ENCODE data around the gene WDHD1.
"Not testable (repeated sequence)": the region's sequence is repeated elsewhere in the genome, so short reads cannot be mapped to it uniquely, and the experiment has no call there.

WDHD1 gene

DNA sequence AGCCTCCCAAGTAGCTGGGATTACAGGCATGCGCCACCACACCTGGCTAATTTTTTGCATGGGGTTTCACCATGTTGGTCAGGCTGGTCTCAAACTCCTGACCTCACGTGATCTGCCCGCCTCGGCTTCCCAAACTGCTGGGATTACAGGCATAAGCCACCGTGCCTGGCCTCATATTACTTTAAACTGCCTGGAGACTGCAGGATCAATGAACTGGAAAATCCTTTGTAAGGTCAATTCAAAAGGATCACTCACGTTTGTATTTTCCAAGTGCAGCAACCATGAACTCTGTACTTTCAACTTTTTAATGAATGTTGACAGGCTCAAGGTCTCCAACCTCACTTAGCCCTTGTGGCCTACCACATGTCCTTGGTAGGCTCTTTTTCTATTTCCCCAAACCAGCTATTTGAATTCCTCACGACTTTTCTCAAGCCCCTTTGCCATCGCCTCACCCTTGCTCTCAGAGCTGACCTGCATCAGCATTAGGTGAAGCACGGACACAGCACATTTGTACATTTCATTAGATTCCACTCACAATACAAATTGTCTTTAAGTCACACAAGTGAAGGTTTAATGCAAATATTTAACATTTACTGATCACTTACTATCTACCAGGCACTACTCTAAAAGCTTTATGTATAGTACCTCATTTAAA is 82.0 kb downstream of the WDHD1 start:
- no peak overlapping the region for H3K4me3 Mint-ChIP-seq
- no peaks in the 10 kb centered on the region for H3K9me3 Mint-ChIP-seq
- H3K27ac Mint-ChIP-seq, result no peak overlapping the region
- no peaks in the 10 kb centered on the region for H3K27me3 Mint-ChIP-seq
- peaks cover 10% of the 10 kb centered on the region for H3K36me3 Mint-ChIP-seq
- peaks cover 3% of the 10 kb centered on the region for H3K4me1 Mint-ChIP-seq

DNA sequence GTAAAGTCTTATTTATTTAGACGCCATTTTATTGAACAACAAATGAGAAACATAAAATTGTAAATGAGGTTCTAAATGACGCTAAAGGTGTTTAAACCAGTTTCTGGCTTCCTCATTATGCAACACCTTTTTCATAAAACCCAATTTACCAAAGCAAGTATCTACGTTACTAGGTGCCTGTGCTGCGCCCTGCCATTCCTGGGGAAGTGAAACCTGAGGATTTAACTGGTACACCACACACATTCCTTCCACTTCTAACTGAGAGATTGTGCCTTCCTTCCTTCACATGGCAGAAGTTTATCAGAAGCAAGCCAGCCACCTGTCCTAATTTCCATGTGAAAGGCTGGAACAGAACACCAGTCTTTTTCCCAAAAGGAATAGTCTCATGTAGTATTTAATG is 84.0 kb downstream of the WDHD1 start:
- Mint-ChIP-seq H3K9me3 (no peaks in the 10 kb centered on the region), H3K27ac (no peak overlapping the region), H3K4me3 (no peak overlapping the region), H3K27me3 (no peaks in the 10 kb centered on the region), H3K4me1 (peaks cover 3% of the 10 kb centered on the region), H3K36me3 (peaks cover 7% of the 10 kb centered on the region)

DNA sequence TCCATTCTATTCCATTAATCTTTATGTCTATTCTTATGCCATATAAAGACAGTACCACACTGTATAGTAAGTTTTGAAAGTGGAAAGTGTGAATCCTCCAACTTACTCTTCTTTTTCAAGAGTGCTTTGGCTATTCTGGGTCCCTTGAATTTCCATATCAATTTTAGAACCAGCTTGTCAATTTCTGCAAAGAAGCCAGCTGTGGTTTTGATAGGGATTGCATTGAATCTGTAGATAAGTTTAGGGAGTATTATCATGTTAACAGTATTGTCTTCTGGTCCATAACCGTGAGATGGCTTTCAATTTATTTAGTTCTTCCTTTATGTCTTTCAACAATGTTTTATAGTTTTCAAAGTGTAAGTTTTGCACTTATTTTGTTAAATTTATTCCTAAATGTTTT is 90.1 kb downstream of the WDHD1 start:
- Mint-ChIP-seq H3K9me3 (no peaks in the 10 kb centered on the region), H3K4me1 (no peaks in the 10 kb centered on the region), H3K27ac (no peak overlapping the region), H3K27me3 (no peaks in the 10 kb centered on the region), H3K4me3 (no peak overlapping the region), H3K36me3 (no peaks in the 10 kb centered on the region)

DNA sequence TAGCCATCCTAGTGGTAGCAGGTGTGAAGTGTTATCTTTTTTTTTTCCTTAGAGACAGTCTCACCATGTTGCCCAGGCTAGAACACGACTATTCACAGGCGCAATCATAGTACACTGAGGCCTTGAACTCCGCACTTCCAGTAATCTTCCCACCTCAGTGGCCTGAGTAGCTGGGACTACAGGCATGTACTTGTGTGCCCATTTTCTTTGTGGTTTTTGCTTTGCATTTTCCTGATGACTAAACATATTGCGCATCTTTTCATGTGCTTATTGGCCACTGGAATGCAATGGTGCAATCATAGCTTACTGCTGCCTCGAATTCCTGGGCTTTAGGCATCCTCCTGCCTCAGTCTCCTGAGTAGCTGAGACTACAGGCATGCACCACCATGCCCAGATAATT is 90.9 kb downstream of the WDHD1 start:
- no peaks in the 10 kb centered on the region for H3K4me1 Mint-ChIP-seq

DNA sequence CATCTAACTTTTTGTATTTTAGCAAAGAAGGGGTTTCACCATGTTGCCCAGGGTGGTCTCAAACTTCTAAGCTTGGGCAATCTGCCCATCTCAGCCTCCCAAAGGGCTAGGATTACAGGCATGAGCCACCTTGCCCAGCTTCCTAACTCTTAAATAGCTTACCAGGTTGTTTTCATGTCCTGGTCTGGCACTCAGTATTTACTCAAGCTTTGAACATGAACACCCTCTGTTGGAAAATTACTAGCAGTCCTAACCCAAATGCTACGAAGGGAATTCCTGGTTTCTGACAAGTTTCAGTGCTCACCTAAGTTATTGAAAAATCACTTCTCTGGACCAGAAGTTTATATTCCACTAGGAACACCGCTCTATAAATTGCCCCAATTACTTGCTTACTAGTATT is 91.8 kb downstream of the WDHD1 start:
- Mint-ChIP-seq H3K4me1 (no peaks in the 10 kb centered on the region), H3K9me3 (no peaks in the 10 kb centered on the region), H3K4me3 (no peak overlapping the region), H3K27me3 (no peaks in the 10 kb centered on the region), H3K36me3 (no peaks in the 10 kb centered on the region), H3K27ac (no peak overlapping the region)

More for the DNA sequence above, 90.9 kb downstream of the WDHD1 start:
- Mint-ChIP-seq H3K27ac (no peak overlapping the region), H3K9me3 (no peaks in the 10 kb centered on the region), H3K36me3 (no peaks in the 10 kb centered on the region), H3K4me3 (no peak overlapping the region), H3K27me3 (no peaks in the 10 kb centered on the region)

DNA sequence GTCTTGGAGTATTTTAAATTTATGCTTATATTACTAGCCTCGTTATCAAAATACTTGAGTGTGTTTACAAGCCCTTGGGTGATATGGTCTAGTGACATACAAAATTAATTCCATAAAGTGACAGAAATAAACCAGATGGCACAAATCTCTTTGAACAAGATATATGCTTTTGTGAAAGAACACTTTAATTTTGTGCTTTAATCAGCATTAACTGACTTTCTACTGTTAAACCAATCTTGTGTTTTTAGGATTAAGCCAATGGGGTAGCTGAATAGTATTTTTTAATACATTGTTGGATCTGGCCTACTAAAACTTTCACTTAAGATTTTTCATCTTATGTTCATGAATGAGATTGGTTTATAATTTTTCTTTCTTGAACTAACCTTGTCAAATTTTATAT is 93.9 kb downstream of the WDHD1 start:
- Mint-ChIP-seq H3K4me3 (no peak overlapping the region), H3K36me3 (no peaks in the 10 kb centered on the region), H3K4me1 (no peaks in the 10 kb centered on the region), H3K27ac (no peak overlapping the region), H3K9me3 (no peaks in the 10 kb centered on the region), H3K27me3 (no peaks in the 10 kb centered on the region)

DNA sequence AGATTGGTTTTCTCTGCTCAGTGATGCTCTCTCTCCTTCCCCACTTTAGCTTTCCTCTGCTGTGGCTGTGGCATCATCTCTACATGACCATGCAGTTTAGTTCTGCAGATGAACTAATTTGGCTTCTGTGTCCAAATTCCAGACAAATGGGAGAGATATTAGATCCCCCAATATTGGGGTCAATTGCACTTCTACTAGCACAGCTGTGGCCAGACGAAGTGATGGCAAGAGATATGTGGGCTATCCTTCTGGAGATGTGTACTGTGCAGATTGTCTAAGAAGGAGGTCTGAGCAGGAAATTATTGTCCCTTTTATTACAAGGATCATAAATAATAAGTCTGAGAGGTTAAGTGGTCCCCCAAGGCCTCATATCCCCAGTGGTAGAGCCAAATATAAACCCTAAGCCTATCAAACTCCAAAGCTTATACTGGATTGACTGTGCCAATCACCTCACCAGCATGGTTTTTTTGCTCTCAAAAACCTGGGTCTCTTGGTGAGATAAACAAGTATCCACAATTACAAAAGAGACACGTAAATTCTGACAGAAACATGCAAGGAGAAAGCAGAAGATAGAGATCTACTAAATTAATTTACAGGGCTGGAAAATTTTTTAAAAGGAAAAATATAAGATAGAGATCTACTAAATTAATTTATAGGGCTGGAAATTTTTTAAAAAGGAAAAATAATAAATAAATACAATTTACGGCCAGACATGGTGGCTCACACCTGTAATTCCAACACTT is 95.1 kb downstream of the WDHD1 start:
- H3K9me3 Mint-ChIP-seq, result no peaks in the 10 kb centered on the region
- H3K36me3 Mint-ChIP-seq, result no peaks in the 10 kb centered on the region
- H3K4me1 Mint-ChIP-seq, result no peaks in the 10 kb centered on the region

DNA sequence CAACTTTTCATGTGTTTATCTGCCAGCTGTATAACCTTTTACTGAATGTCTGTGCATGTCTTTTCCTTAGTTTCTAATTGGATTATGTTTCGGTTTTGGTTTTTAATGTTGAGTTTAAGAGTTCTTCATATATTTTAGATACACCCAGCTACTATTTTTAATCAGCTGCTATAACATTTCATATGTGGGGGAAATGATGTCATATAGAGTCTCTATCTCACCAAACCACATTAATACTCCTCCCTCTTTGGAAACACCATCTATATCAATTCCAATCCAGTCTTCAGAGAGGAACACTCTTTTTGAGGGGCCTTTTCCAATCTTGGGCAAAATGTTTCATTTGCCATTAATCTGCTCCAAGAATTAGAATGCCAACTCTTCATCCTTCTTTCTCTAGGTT is 95.8 kb downstream of the WDHD1 start:
- Mint-ChIP-seq H3K36me3 (no peaks in the 10 kb centered on the region), H3K27ac (no peak overlapping the region), H3K4me1 (no peaks in the 10 kb centered on the region), H3K27me3 (no peaks in the 10 kb centered on the region), H3K9me3 (no peaks in the 10 kb centered on the region), H3K4me3 (no peak overlapping the region)

More for the DNA sequence above, 95.1 kb downstream of the WDHD1 start:
- Mint-ChIP-seq H3K4me3 (no peak overlapping the region), H3K27ac (no peak overlapping the region), H3K27me3 (no peaks in the 10 kb centered on the region)

DNA sequence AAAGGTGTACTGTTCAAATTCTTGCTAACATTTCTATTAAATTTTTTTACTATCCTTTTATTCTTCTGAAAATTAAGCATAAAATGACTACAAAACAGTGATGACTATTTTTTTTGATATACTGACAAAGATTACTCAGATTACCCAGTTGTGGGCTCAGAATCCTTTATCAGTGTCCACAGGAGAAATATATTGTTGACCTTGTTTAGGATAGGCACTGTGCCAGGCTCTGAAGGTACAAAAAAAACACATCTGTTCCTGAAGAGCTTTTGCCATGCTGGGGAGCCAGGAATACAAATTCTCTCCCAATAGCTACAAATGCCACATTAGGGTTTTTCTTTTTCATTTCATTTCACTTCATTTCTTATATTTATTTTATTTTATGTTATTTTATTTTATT is 97.3 kb downstream of the WDHD1 start:
- Mint-ChIP-seq H3K9me3 (no peaks in the 10 kb centered on the region), H3K4me1 (no peaks in the 10 kb centered on the region), H3K27me3 (no peaks in the 10 kb centered on the region), H3K36me3 (no peaks in the 10 kb centered on the region), H3K27ac (no peak overlapping the region), H3K4me3 (no peak overlapping the region)

DNA sequence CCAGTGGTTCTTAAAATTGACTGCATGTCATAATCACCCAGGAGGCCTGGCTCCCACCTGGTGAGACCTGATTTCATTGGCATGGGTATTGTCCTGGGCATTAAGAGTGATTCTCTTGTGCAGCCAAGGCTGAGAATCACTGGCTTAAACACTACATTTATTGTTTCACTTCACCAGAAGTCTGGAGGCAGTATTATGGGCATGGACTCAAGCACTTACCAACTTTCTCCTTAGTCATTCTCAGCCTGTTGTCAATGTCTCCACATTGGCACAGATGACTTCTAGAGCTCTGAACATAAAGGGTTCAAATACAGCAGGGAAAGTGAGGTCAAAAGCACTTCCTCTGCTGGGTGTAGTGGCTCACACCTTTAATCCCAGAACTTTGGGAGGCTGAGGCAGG is 98.7 kb downstream of the WDHD1 start:
- Mint-ChIP-seq H3K4me3 (no peak overlapping the region), H3K9me3 (no peaks in the 10 kb centered on the region), H3K27me3 (no peaks in the 10 kb centered on the region), H3K4me1 (no peaks in the 10 kb centered on the region), H3K36me3 (no peaks in the 10 kb centered on the region), H3K27ac (no peak overlapping the region)

DNA sequence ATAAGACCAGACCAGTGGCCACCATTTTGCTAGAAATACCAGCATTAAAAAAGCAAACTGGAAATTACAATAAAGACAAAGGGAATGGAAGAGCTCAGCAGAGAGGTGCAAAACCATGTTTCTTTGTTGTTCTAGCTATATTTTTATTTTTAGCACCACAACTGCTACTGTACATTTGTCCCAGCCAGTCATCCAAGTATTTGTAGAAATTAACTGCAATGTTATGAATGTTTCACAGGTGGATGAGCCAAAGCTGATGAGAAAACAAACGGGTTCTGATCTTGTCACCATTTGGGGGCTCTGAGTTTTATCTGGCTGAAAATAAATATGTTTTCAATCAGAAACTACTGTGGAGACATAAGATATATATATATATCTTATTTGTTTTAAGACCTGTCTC is 99.3 kb downstream of the WDHD1 start:
- Mint-ChIP-seq H3K4me3 (no peak overlapping the region), H3K4me1 (no peaks in the 10 kb centered on the region), H3K27ac (no peak overlapping the region), H3K36me3 (no peaks in the 10 kb centered on the region), H3K9me3 (no peaks in the 10 kb centered on the region), H3K27me3 (no peaks in the 10 kb centered on the region)

DNA sequence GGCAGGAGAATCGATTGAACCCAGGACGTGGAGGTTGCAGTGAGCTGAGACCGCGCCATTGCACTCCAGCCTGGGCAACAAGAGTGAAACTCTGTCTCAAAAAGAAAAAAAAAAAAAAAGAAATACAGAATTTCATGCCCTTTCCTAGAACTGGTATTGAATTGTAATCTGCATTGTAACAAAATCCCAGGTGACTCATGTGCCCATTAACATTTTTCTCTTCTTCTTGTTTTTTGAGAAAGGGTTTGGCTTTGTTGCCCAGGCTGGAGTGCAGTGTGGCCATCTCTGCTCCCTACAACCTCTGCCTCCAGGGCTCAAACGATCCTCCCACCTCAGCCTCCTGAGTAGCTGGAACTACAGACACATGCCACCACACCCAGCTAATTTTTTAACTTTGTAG is 100.3 kb downstream of the WDHD1 start:
- H3K4me3 Mint-ChIP-seq, H3K36me3 Mint-ChIP-seq, H3K27me3 Mint-ChIP-seq, H3K4me1 Mint-ChIP-seq, H3K9me3 Mint-ChIP-seq, H3K27ac Mint-ChIP-seq: not testable (repeated sequence)

DNA sequence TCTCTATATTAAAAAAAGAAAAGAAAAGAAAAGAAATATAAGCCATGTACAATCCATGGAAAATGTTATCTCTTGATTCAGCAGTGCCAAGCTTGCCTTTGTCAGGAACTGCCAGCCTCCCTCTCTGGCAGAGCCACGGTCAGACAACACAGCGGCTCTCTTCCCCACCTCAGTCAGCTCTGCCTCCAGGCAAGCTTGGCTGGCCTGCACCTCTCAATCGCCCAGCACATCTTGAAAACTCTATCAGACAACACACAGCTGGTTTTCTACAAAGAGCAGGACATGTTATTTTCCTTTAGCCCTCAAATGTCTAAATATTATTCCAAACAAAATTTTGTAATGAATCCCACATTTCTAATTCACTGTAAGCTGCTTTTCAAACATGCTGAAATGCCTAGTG is 104.3 kb downstream of the WDHD1 start:
- no peaks in the 10 kb centered on the region for H3K4me1 Mint-ChIP-seq
- H3K27me3 Mint-ChIP-seq, result no peaks in the 10 kb centered on the region
- H3K4me3 Mint-ChIP-seq, result no peak overlapping the region
- H3K36me3 Mint-ChIP-seq, result no peaks in the 10 kb centered on the region
- no peaks in the 10 kb centered on the region for H3K9me3 Mint-ChIP-seq
- H3K27ac Mint-ChIP-seq, result no peak overlapping the region

DNA sequence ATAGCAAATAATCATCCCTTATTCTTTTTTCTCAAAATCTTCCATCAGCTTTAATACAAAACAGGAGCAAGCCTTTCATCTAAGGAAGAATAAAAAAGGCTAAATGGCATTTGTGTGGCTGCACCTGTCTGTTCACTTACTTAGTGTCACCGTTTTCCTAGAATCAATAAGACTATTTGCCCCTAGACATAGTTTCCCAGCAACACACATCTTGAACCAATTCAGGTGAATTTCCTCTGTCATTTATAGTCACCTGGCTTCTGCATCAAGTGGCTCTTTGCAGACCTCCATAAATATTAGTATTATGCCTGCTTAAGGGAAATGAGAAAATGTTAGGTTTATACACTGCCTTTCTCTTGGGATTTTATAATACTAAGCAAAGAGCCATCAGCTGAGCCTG is 106.8 kb downstream of the WDHD1 start:
- Mint-ChIP-seq H3K36me3 (no peaks in the 10 kb centered on the region), H3K4me1 (no peaks in the 10 kb centered on the region), H3K27ac (no peak overlapping the region), H3K27me3 (no peaks in the 10 kb centered on the region), H3K9me3 (no peaks in the 10 kb centered on the region), H3K4me3 (no peak overlapping the region)

DNA sequence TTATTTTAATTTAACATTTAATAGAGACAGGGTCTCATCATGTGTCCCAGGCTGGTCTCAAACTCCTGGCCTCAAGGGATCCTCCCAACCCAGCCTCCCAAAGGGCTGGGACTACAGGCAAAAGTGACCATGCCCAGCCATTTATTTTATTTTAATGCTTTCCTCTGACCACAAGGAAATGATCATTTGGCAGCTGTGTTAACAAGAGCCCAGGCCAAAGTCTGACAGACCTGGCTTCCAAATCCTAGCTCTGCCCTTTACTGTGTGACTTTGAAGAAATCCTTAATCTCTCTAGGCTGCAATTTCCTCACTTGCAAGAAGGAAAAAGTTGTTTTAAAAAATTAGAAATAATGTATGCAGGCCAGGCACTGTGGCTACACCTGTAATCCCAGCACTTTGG is 107.6 kb downstream of the WDHD1 start:
- Mint-ChIP-seq H3K27me3 (no peaks in the 10 kb centered on the region), H3K4me1 (no peaks in the 10 kb centered on the region), H3K9me3 (no peaks in the 10 kb centered on the region), H3K4me3 (no peak overlapping the region), H3K36me3 (no peaks in the 10 kb centered on the region), H3K27ac (no peak overlapping the region)

DNA sequence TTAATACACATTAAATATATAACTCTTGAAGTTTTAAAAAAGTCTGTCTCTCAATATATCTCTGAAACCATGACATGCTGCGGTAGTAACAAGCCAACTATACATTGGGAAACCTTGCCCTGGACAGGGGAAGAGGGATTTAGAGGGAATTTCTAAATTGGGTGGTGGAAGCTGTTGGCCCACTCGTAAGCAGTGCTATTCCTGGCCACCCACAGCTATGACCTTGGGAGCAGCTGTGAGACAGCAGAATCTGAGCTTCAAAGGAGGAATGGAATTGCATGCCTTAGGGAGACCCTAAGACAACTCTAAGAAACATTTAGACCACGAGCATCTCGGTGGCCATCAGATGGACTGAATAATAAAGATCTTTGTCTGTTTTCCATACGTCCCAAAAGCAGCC is 108.5 kb downstream of the WDHD1 start:
- no peak overlapping the region for H3K4me3 Mint-ChIP-seq
- H3K27me3 Mint-ChIP-seq, result no peaks in the 10 kb centered on the region
- no peaks in the 10 kb centered on the region for H3K36me3 Mint-ChIP-seq
- no peaks in the 10 kb centered on the region for H3K9me3 Mint-ChIP-seq
- H3K27ac Mint-ChIP-seq, result no peak overlapping the region
- no peaks in the 10 kb centered on the region for H3K4me1 Mint-ChIP-seq

DNA sequence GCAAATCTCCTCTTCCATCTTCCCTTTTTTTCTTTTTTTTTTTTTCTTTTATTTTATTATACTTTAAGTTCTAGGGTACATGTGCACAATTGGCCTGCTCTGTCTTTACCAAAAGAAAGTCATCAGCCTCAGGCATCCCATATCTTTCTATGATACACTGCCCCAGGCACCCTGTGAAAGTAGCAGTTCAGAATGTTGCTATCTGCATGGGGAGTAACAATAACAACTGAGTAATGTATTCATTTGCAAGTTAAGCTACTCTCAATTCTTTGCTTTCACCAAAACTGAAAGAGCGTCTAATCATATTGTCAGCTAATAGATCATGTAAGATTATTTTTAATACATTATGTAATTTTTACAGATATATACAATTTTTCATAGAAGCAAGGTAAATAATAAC is 110.8 kb downstream of the WDHD1 start:
- Mint-ChIP-seq H3K36me3 (no peaks in the 10 kb centered on the region), H3K4me3 (no peak overlapping the region), H3K27me3 (no peaks in the 10 kb centered on the region), H3K4me1 (no peaks in the 10 kb centered on the region), H3K9me3 (no peaks in the 10 kb centered on the region), H3K27ac (no peak overlapping the region)
